ENCODE measurements around the gene PJA1.

PJA1 gene

DNA sequence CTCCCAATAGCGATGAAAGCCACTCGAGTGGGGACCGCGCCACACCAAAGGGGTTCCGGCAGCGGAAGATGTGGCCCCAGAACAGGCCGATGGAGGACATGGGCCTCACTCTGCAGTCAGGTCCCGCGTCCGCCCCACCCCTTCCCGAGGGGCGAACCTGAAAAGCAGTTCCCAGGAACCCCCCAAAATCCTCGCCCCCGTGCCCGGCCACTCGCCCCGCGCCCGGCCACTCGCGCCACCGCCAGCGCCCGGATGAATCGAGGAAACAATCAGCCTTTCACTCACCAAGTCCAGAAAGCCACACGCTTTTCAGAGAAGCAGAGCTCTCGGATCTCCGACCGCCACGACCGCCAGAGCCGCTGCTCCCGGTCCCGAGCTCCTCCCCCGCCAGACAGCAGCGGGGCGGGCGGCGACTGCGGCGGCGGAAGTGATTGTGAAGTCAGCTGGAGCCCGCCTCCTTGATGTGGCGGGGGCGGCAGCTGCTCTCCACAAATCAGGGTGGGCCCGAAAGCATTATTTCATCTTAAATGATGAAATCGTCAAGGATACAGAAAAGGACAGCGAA lies at the start of gene PJA1:
Gene PJA1 (minus strand): TSS at position 367 of the 565 bp plus-strand sequence. CDS start 2,380 bp downstream, outside the sequence.
- DNase-seq: no peak

- no peak for DNase-seq
Observed at GRCh38 chrX:69214463-69214862, 49.2 kb upstream of the PJA1 start.

DNA sequence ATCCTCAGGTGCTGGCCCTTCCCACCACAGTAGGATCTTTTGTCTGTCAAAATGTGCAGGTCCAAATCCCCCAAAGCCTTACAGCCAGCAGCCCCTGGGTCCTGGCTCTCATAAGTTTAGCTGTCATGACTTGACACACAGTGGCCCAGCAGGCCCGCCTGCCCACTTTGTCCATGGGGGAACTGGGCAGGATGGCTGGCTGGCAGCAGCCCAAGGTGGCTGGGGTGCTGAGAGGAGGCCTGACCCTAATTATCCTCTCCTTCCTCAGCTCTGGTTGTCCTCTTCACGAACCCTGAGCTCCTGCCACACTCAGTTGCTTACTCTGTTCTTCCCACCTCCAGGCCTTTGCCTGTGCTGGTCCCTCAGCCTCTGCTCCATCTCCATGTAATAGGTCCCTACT lies 46.4 kb upstream of the PJA1 start:
- no peak for DNase-seq

DNA sequence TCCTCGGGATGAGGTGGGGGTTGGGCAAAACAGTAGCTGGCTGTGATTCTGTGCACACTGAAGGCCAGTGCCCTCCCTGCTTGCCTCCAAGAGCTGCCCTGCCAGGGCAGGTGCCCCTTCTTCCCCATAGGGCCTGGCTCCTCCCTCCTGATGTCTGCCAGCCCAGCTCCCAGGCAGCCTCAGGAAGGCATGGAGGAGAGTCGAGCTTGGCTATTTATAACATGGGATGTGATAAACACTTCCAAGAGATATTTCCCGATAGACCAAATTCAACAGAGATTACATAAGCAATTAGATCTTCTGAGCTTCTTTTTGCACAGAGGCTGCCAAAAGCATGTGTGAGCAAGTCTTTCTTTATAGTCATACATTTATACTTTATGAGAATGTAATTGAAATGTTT lies 45.3 kb upstream of the PJA1 start:
- no peak for DNase-seq

DNA sequence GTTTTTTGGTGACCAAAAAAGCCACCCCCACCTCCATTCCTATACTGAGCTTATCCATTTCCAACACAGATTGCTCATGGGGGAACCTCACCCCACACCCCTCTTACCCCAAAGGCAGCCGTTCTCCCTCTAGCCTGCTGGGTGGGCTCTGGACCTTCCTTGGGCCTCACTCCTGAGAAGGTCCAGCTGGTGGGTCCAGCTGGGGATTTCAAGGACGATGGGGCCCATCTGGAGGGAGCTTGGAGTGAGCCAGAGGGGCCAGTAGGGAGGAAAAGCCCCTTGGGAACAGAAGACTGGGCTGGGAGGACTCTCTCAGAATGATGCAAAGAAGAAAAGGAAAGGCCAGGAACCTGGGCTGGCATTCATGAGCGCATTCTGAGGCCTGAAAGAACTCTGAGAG lies 42.0 kb upstream of the PJA1 start:
- no peak for DNase-seq

DNA sequence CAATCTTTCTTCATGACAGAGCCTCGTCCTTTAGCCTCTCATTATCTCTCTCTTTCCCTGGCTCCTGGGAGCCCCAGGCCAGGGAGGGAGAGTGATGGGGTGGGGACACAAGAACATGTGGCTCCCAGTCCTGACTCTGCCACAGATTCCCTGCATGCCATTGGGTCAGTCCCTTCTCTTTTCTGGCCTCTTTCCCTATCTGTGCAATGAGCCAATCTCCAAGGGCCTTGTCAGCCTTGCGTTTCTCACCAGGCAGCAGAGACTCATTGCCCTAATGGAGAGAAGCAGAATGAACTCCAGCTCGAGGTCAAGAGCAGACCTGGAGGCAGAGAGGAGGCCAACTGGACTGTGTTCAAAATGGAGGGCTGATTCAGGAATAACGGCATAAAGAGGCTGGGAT lies 38.4 kb upstream of the PJA1 start:
- no peak for DNase-seq

DNA sequence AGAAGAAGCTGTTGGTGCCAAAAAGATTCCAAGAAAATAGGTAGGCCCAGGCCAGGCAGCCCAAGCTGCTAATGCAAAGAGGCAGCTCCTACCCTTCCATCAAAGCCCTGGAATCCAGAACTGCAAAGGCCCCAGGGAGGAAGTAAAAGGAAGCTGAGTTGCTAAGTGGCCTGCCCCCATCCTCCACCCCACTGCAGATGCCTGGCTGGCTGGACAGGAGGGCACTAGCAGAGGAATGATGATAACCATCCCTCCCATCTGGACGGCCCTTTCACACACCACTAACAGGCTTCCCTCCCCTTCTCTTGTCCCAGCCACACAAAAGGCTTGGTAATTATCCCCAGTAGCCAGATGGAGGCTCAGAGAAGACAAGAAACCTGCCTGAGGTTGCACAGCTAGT lies 32.4 kb upstream of the PJA1 start:
- DNase-seq: no peak

DNA sequence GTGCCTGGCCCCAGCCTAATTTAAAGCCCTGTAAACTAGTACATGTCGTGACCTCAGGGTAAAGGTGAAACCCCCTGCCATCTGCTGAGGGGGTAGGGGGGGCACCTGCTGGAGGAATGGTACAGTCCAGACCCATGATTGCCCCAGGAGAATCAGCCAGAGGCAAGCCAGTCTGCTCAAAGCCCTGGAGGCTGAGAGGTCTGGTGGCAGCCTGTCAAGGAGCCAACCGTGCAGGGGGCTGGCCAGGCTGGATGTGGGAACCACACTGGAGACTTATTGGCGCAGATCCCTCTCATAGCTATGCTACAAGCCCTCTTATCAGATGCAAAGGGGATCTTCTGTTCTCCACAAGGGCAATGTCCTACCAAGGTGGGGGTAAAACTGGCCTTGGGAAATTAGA lies 31.4 kb upstream of the PJA1 start:
- no peak for DNase-seq

DNA sequence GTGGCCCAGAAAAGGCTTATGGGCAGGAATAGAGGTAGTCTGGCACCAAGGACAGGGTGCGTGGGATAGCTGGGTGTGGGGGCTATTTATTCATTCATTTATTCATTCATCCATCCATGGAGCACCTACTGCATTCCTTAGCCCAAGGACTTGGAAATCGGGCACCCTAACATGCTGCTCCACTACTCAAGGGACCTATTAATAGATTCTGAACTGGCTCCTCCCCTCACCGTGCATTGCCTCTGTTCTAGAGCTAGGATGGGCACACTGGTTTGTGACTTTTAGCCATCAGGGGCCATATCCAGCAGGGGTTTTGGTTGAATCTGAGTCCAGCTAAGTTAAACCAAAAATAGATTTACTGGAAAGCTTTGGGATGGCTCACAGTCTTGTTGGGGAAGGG lies 30.6 kb upstream of the PJA1 start:
- no peak for DNase-seq

- no peak for DNase-seq
Observed at GRCh38 chrX:69195192-69195591, 29.9 kb upstream of the PJA1 start.

- no peak for DNase-seq
Observed at GRCh38 chrX:69192603-69193002, 27.4 kb upstream of the PJA1 start.

- DNase-seq: no peak
Observed at GRCh38 chrX:69189576-69190371, 24.5 kb upstream of the PJA1 start.

DNA sequence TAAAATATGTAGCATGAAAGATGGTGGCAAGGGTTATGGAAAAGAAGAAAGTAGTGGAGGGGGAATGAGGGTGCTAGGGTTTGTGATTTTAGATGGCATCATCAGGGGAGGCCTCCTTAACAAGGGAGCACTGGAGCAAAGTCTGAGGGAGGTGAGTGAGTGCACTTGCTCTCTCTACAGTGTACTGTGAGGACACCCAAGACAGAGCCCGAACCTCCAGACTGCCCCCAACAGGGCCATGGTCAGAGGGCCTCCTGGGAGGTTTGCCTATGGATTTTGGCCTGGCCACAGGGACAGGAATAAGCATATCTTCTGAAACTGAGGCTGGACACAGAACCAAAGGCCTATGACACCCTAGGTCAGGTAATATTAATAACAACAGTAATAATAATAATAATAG lies 21.4 kb upstream of the PJA1 start:
- no peak for DNase-seq

GRCh38 chrX:69185886-69186285 lies 20.6 kb upstream of the PJA1 start:
- no peak for DNase-seq

DNA sequence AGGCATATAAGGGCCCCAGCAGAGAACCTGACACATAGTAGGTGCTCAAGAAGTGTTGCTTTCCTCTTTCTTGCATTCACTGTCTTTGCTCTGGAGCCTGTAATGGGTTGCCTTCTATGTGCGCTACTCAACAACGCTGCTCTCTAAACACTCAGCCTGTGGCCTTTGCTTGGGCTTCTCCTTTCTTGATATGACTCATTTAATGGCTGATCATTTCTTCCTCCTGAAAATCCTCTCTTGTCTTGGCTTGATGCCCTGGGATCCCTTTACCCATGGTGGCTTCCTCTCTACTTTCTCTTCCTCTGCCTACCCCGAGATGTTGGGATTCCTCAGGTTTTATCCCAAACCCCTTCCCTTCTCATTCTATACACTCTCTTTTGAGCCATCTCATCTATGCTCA lies 19.9 kb upstream of the PJA1 start:
- no peak for DNase-seq

DNA sequence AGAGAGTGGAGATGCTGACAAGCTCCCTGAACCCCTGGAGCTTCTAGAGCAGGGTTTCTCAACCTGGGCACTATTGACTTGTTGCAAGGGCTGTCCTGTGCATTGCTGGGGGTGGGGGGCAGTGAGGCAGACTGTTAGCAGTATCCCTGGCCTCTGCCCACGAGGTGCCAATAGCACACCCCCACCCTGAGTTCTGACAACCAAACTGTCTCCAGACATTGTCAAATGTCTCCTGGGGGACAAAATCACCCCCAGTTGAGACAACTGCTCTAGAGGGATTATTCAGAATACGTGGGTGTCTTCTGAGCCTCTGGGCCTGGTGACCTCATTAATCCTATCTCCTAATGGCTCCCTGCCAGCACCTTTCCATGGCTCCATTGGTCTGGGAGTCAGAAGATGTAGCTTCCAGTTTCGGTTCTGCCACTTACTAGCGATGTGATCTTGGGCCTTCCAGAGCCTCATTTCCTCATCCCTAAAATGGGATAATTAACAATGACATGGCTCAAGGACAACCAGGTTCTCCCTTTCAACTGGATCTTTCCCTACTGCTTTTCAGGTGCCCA lies 17.6 kb upstream of the PJA1 start:
- DNase-seq: no peak

- DNase-seq: no peak
Observed at GRCh38 chrX:69179380-69179911, 14.2 kb upstream of the PJA1 start.

GRCh38 chrX:69178592-69178991 lies 13.3 kb upstream of the PJA1 start:
- no peak for DNase-seq

DNA sequence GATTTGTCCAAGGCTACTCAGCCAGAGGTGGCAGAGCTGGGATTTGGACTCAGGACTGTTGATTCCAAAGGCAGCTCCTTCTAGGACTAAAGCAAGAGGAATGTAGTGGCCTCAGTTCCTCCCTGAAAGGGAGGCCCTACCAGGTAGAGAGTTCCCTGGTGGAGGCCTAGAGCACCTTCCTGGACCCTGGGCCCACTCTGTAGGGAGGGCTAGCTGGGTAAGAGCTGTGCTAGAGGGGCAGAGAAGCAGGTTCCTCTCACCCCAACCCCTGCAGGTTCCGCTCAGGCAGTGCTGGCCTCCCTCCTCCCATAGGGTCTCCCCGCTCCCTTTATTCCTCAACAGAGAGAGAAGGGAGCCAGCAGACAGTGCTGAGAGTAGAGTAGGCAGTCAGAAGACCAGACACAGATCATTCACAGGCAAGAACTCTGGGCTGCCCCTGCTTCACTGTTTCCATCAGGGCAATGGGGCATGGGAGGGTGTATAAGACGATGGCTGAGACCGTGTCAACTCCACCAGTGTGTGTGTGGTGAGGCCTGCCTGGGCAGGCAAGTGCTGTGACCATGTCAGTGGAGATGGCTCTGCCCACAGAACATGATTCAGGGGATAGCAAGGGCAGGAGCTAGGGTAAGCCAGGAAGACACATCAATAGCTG lies 12.4 kb upstream of the PJA1 start:
- DNase-seq: no peak

GRCh38 chrX:69176053-69176452 lies 10.8 kb upstream of the PJA1 start:
- no peak for DNase-seq

DNA sequence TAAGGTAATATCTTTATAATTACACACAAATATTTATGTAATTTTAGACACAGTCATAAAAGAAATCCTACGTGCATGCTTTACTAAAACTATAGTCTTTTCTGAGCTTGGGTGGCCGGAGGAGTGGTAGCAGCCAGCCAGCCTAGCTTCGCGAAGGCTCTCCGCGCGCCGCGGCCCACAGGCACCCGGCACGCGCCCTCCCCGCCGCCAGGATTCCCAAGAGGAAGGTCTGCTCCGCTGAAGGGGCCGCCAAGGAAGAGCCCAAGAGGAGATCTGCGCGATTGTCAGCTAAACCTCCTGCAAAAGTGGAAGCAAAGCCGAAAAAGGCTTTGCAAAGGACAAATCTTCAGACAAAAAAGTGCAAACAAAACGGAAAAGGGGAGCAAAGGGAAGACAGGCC lies 8.7 kb upstream of the PJA1 start:
- DNase-seq: no peak

- no peak for DNase-seq
Observed at GRCh38 chrX:69172937-69173336, 7.7 kb upstream of the PJA1 start.

- no peak for DNase-seq
Observed at GRCh38 chrX:69170319-69170718, 5.1 kb upstream of the PJA1 start.

Data from KG1 (cell line).